CD14-positive monocyte (primary cell): ENCODE data around the gene PLEKHH3. TPM values are rescaled to one million over a fixed set of nuclear protein-coding genes. Genes with fewer than 3 reads are reported as not detected.
"Not testable (repeated sequence)": the region's sequence is repeated elsewhere in the genome, so short reads cannot be mapped to it uniquely, and the experiment has no call there.

Experiments used
- DNase-seq, 3 donors: peaks; one replicate each; pipeline ENCODE4 v3.0.0-alpha.2; 2011 to 2022
- H2AFZ ChIP-seq: 2 replicates; pipeline ENCODE4 v1.6.0; 2012; ENCODE audit warnings: mild to moderate bottlenecking, low read depth, low read length, inconsistent platforms; ENCODE audit not compliant: insufficient read depth, poor library complexity, severe bottlenecking
- H3K27ac ChIP-seq, 2 donors: 1 replicate in 1 of 2; 2 replicates in 1 of 2; pipeline ENCODE4 v1.5.1; 2012 to 2013; ENCODE audit warnings: low read length in 2 of 2, control low read depth in 1 of 2, inconsistent platforms in 1 of 2, low read depth in 1 of 2, mild to moderate bottlenecking in 1 of 2
- H3K27me3 ChIP-seq, 2 donors: one replicate each; pipeline versions ENCODE4 v1.6.0 to v1.6.1; 2011 to 2013; ENCODE audit warnings: low read length in 2 of 2; ENCODE audit not compliant: control insufficient read depth in 2 of 2, insufficient read depth in 2 of 2
- H3K36me3 ChIP-seq, 2 donors: replicated peaks in 1 of 2; 1 replicate in 1 of 2; 2 replicates in 1 of 2; pipeline versions ENCODE4 v1.5.1 to v1.6.1; 2012 to 2013; ENCODE audit warnings: low read length in 2 of 2, control low read depth in 1 of 2, inconsistent platforms in 1 of 2, mild to moderate bottlenecking in 1 of 2; ENCODE audit not compliant: insufficient read depth in 2 of 2, control insufficient read depth in 1 of 2
- H3K4me1 ChIP-seq, 2 donors: 1 replicate in 1 of 2; 2 replicates in 1 of 2; pipeline versions ENCODE4 v1.5.1 to v1.6.1; 2012 to 2013; ENCODE audit warnings: low read length in 2 of 2, control low read depth in 1 of 2, inconsistent platforms in 1 of 2, mild to moderate bottlenecking in 1 of 2, moderate library complexity in 1 of 2; ENCODE audit not compliant: insufficient read depth in 2 of 2, control insufficient read depth in 1 of 2
- H3K4me2 ChIP-seq: replicated peaks from 2 replicates; pipeline ENCODE3; 2012; ENCODE audit warnings: low read length, moderate library complexity, mild to moderate bottlenecking; ENCODE audit not compliant: poor library complexity, severe bottlenecking; ENCODE audit errors: extremely low read depth
- H3K4me3 ChIP-seq, 3 experiments: fragments of 200-600 bp in 1 of 3; sonication (generic) in 1 of 3; replicated peaks in 1 of 3; 1 replicate in 2 of 3; 2 replicates in 1 of 3; pipeline ENCODE4 v1.5.1; 2011 to 2013; ENCODE audit warnings: low read length in 3 of 3, mild to moderate bottlenecking in 3 of 3, control low read depth in 2 of 3, low read depth in 2 of 3, inconsistent platforms in 1 of 3, moderate library complexity in 1 of 3
- H3K79me2 ChIP-seq: 2 replicates; pipeline ENCODE4 v1.6.0; 2012; ENCODE audit warnings: mild to moderate bottlenecking, control low read depth, inconsistent platforms, low read length, moderate library complexity; ENCODE audit not compliant: insufficient read depth
- H3K9ac ChIP-seq: 2 replicates; pipeline ENCODE4 v1.6.0; 2017; ENCODE audit warnings: low read length, mild to moderate bottlenecking; ENCODE audit not compliant: insufficient read depth, poor library complexity, severe bottlenecking
- H3K9me3 ChIP-seq, 2 donors: replicated peaks in 1 of 2; 1 replicate in 1 of 2; 2 replicates in 1 of 2; pipeline versions ENCODE4 v1.5.1 to v1.6.1; 2012 to 2013; ENCODE audit warnings: low read length in 2 of 2, control low read depth in 1 of 2; ENCODE audit not compliant: control insufficient read depth in 1 of 2, insufficient read depth in 1 of 2
- H4K20me1 ChIP-seq: 2 replicates; pipeline ENCODE4 v1.6.0; 2012; ENCODE audit warnings: mild to moderate bottlenecking, low read length, control low read depth, moderate library complexity; ENCODE audit not compliant: insufficient read depth
- H3K27ac Mint-ChIP-seq, 7 donors: one replicate each; pipeline ENCODE4 v1.8.0; 2020; ENCODE audit warnings: mild to moderate bottlenecking in 7 of 7, mixed read lengths in 7 of 7, moderate library complexity in 6 of 7, inconsistent platforms in 2 of 7
- H3K27me3 Mint-ChIP-seq, 3 donors: one replicate each; pipeline ENCODE4 v1.8.0; 2021 to 2022; ENCODE audit warnings: low read depth in 3 of 3, mild to moderate bottlenecking in 3 of 3, mixed read lengths in 3 of 3, moderate library complexity in 3 of 3, inconsistent platforms in 1 of 3
- H3K36me3 Mint-ChIP-seq, 2 donors: one replicate each; pipeline ENCODE4 v1.8.0; 2020; ENCODE audit warnings: mixed read lengths in 2 of 2, inconsistent platforms in 1 of 2, mild to moderate bottlenecking in 1 of 2
- H3K4me1 Mint-ChIP-seq: one replicate; pipeline ENCODE4 v1.8.0; 2020; ENCODE audit warnings: mild to moderate bottlenecking, mixed read lengths
- H3K4me3 Mint-ChIP-seq, 2 donors: one replicate each; pipeline ENCODE4 v1.8.0; 2020; ENCODE audit warnings: mild to moderate bottlenecking in 2 of 2, mixed read lengths in 2 of 2, moderate library complexity in 1 of 2
- H3K9me3 Mint-ChIP-seq, 7 donors: one replicate each; pipeline ENCODE4 v1.8.0; 2020 to 2022; ENCODE audit warnings: mixed read lengths in 7 of 7, mild to moderate bottlenecking in 6 of 7, moderate library complexity in 6 of 7, inconsistent platforms in 2 of 7
- WGBS: methylation state at CpG from one replicate; pipeline ENCODE4 v1.1.5; 2013; ENCODE audit warnings: missing lambda C conversion rate; ENCODE audit not compliant: insufficient coverage; 5-methylcytosine and 5-hydroxymethylcytosine counted together
- intact Hi-C, 2 donors: fragments of 100-400 bp; cut with micrococcal nuclease; formaldehyde crosslinking; loops; one replicate each; pipeline versions ENCODE4 v1.15.0 to v1.15.1; 2023
- polyA plus RNA-seq, 3 donors: library from polyadenylated mRNA; depleted of rRNA in 1 of 3; unstranded in 2 of 3; stranded (reverse) in 1 of 3; fragments of 300-500 nt in 2 of 3; fragments of >200 nt in 1 of 3; fragmentation: Illumina TruSeq in 2 of 3; gene quantifications; 1 replicate in 2 of 3; 2 replicates in 1 of 3; pipeline ENCODE4 v1.2.3, GENCODE V29; 2012 to 2021
- TF ChIP-seq, protein P1 (sequence below): fragments of 200-600 bp; IDR thresholded peaks from one replicate; pipeline ENCODE4 v1.8.0; 2022; ENCODE audit warnings: antibody characterized with exemption, mild to moderate bottlenecking

The PLEKHH3 gene
- polyA plus RNA-seq, 3 donors = 0.38 to 0.43 (median 0.41) TPM

DNA sequence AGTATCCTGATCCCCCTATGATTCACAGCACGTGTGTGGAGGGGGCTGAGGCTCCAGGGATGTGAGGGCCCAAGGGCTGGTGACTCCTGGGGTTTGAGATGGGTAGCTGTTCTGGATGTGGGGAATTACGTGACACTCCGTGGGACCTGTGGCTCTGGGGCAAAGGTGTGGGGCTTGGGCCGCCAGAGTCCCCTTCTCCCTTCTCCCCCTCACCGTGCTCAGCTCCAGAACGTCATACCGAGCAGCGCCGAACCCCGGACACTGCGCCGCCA, 7.2 kb downstream of the PLEKHH3 start:
- Histone ChIP-seq H4K20me1 (no peaks in the 10 kb centered on the region), H2AFZ (no peak overlapping the region), H3K79me2 (no peaks in the 10 kb centered on the region), H3K36me3 (no peaks in the 10 kb centered on the region), H3K4me3 (no peak overlapping the region), H3K9ac (no peak overlapping the region), H3K27me3 (peaks cover 27 to 52% of the 10 kb centered on the region in 2 donors), H3K9me3 (peaks cover 3 to 16% of the 10 kb centered on the region in 2 donors), H3K27ac (no peak overlapping the region), H3K4me2 (peak overlapping the region; percentile 73), H3K4me1 (peaks cover 23 to 33% of the 10 kb centered on the region in 2 donors)
- H3K27me3 Mint-ChIP-seq = peaks cover 49 to 64% (median 56%) of the 10 kb centered on the region in 3 donors
- no peak for DNase-seq
- intact Hi-C loops = no loop called here
- H3K27ac Mint-ChIP-seq = no peak overlapping the region
- WGBS = 44% methylated on average over 6 of the region's 12 CpGs
- H3K4me1 Mint-ChIP-seq = peaks cover 26% of the 10 kb centered on the region
- TF ChIP-seq, protein P1, sequence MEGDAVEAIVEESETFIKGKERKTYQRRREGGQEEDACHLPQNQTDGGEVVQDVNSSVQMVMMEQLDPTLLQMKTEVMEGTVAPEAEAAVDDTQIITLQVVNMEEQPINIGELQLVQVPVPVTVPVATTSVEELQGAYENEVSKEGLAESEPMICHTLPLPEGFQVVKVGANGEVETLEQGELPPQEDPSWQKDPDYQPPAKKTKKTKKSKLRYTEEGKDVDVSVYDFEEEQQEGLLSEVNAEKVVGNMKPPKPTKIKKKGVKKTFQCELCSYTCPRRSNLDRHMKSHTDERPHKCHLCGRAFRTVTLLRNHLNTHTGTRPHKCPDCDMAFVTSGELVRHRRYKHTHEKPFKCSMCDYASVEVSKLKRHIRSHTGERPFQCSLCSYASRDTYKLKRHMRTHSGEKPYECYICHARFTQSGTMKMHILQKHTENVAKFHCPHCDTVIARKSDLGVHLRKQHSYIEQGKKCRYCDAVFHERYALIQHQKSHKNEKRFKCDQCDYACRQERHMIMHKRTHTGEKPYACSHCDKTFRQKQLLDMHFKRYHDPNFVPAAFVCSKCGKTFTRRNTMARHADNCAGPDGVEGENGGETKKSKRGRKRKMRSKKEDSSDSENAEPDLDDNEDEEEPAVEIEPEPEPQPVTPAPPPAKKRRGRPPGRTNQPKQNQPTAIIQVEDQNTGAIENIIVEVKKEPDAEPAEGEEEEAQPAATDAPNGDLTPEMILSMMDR = no peak
- peaks cover 0 to 18% (median 12%) of the 10 kb centered on the region in 7 donors for H3K9me3 Mint-ChIP-seq
- peaks cover 28 to 40% of the 10 kb centered on the region in 2 donors for H3K36me3 Mint-ChIP-seq
- peak overlapping the region in 1 of 2 donors; percentile 62 for H3K4me3 Mint-ChIP-seq

DNA sequence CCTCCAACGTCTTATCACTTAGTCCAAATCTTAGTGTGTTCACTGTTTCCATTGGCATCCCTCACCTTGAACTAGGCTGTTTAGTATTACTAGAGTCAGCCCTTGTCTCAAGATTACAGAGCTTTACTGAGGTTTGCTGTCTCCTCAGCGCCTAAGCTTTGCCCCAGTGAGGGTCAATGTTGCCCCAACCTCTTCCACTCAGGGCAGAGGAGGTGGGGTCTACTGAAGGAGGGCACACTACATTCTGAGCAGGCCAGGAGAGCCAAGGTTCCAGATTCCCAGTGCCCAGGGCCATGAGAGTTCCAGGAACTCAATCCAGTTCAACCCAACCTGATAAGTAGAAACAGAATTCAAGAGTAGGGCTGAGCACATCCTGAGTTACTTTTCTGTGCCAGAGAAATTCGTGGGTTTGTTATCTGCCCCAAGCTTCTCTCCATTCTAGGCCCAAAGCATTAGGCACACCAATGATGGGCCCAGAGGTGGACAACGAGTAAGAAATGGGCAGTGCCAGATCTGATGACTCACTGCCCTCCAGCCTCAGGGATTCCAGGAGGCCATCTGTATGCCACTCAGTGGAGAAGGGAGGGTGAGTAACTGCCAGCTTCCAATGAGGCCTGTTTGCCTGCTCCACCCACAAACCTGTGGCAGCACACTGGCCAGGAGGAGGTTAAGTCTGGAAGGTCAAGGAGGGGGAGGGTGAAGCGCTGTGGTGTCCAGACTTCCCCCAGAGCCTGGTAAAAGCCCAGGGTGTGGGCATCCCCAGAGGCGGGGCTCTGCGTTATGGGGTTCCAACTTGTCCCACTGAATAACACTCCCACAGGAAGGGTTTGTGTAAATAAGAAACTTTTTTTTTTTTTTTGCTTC, 9.5 kb downstream of the PLEKHH3 start:
- peaks cover 31 to 41% (median 34%) of the 10 kb centered on the region in 3 donors for H3K27me3 Mint-ChIP-seq
- H3K9me3 Mint-ChIP-seq = peaks cover 0 to 18% (median 12%) of the 10 kb centered on the region in 7 donors
- TF ChIP-seq, protein P1 = no peak
- H3K4me3 ChIP-seq = no peak overlapping the region
- whole genome bisulfite sequencing = no CpG with 5 or more reads among the region's 7 CpGs
- peak overlapping the region in 1 of 7 donors; percentile 28 for H3K27ac Mint-ChIP-seq
- no peak overlapping the region for H3K4me2 ChIP-seq
- peak in 1 of 3 donors; percentile 43 for DNase-seq
- H4K20me1 ChIP-seq = no peaks in the 10 kb centered on the region
- peaks cover 18% of the 10 kb centered on the region for H3K4me1 Mint-ChIP-seq
- no peak overlapping the region for H3K27ac ChIP-seq
- no peak overlapping the region for H3K4me3 Mint-ChIP-seq
- H3K36me3 Mint-ChIP-seq = peaks cover 27 to 40% of the 10 kb centered on the region in 2 donors
- H3K27me3 ChIP-seq = peaks cover 16 to 29% of the 10 kb centered on the region in 2 donors
- H3K79me2 ChIP-seq = no peaks in the 10 kb centered on the region
- H3K4me1 ChIP-seq = peaks cover 9 to 18% of the 10 kb centered on the region in 2 donors
- H3K9me3 ChIP-seq = peaks cover 3 to 11% of the 10 kb centered on the region in 2 donors
- no peak overlapping the region for H3K9ac ChIP-seq
- H2AFZ ChIP-seq = no peak overlapping the region
- intact Hi-C loops = no loop called here
- no peaks in the 10 kb centered on the region for H3K36me3 ChIP-seq

DNA sequence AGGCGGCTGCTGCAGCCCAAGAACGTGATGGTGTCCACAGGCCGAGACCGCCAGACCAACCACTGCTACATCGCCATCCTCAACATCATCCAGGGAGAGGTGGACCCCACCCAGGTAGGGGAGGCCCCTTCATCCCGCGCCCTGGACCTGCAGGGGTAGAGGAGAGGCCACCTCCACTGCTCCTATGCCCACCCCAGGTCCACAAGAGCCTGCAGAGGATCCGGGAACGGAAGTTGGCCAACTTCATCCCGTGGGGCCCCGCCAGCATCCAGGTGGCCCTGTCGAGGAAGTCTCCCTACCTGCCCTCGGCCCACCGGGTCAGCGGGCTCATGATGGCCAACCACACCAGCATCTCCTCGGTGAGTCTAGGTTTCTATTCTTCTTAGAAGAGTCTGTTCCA, 10.7 kb downstream of the PLEKHH3 start:
- peaks cover 20 to 29% (median 24%) of the 10 kb centered on the region in 3 donors for H3K27me3 Mint-ChIP-seq
- H3K4me1 Mint-ChIP-seq = peaks cover 11% of the 10 kb centered on the region
- DNase-seq, intact Hi-C loops, H3K4me3 Mint-ChIP-seq, H3K4me3 ChIP-seq, H3K79me2 ChIP-seq, H3K27ac Mint-ChIP-seq, H4K20me1 ChIP-seq, H3K36me3 ChIP-seq, H2AFZ ChIP-seq, H3K4me2 ChIP-seq, H3K27ac ChIP-seq, H3K9ac ChIP-seq: not testable (repeated sequence)
- Histone ChIP-seq H3K4me1 (peaks cover 8 to 10% of the 10 kb centered on the region in 2 donors), H3K27me3 (peaks cover 7 to 17% of the 10 kb centered on the region in 2 donors), H3K9me3 (peaks cover 3 to 11% of the 10 kb centered on the region in 2 donors)
- peaks cover 0 to 12% (median 7%) of the 10 kb centered on the region in 7 donors for H3K9me3 Mint-ChIP-seq
- 100% methylated on average over 2 of the region's 16 CpGs for WGBS
- H3K36me3 Mint-ChIP-seq = peaks cover 23 to 32% of the 10 kb centered on the region in 2 donors
